Nephron (organoid): ENCODE measurements around the gene ZSCAN10.

Experiments
- H3K27ac Mint-ChIP-seq, 3 experiments: 2 replicates each; pipeline ENCODE4 v1.8.0; 2020; ENCODE audit warnings: mixed read lengths in 3 of 3, mild to moderate bottlenecking in 2 of 3, moderate library complexity in 1 of 3
- H3K27me3 Mint-ChIP-seq: 2 replicates; pipeline ENCODE4 v1.8.0; 2021; ENCODE audit warnings: low read depth, mild to moderate bottlenecking, moderate library complexity, mixed read lengths
- H3K36me3 Mint-ChIP-seq: 2 replicates; pipeline ENCODE4 v1.8.0; 2020; ENCODE audit warnings: low read depth, mixed read lengths
- H3K4me1 Mint-ChIP-seq: 2 replicates; pipeline ENCODE4 v1.8.0; 2020; ENCODE audit warnings: mixed read lengths
- H3K4me3 Mint-ChIP-seq, 3 experiments: 2 replicates each; pipeline ENCODE4 v1.8.0; 2020; ENCODE audit warnings: mild to moderate bottlenecking in 3 of 3, mixed read lengths in 3 of 3, moderate library complexity in 2 of 3
- H3K9me3 Mint-ChIP-seq: 2 replicates; pipeline ENCODE4 v1.8.0; 2020; ENCODE audit warnings: mixed read lengths
- TF ChIP-seq, protein P1 (sequence below), 3 experiments: fragments of 200-600 bp; sonication (generic); IDR thresholded peaks; one replicate each; pipeline ENCODE4 v1.5.0; 2021; ENCODE audit warnings: antibody characterized with exemption in 3 of 3; ENCODE audit not compliant: unreplicated experiment in 3 of 3

Gene ZSCAN10

DNA sequence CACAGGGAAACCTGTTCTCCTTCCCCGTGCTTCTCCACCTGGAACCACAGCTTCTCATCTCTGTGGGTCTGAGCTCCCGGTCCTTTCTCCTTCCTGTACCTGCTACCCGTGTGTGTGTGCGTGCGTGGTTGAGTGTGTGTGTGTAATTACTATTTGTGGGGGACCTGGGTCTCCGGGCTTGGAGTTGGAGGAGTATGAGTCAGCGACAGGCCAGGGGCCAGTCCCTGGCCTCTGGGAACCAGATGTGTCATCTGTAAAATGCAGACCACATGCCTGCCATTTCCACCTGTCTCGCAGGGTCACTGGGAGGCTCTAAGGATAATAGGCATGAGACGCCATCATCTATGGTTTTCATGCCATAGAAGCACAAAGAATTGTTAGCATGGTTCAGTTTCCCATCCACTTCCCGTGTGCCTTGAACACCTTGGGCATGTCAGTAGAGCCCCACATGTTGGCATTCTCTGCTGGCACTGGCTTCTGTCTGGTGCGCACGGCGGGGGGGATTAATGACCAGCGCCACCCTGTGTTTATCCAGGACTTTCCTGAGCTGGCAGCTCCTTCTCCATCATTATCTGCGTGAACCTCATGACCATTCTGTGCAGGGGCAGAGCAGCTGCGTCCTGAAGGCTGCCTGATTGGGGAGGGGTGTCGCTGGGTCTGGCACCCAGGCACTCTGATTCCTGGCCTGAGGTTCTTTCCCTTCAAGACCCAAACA is 14.8 kb upstream of the ZSCAN10 start:
- Mint-ChIP-seq H3K4me3 (peak overlapping the region; percentile 84 to 90 (median 89)), H3K36me3 (peaks cover 10% of the 10 kb centered on the region), H3K9me3 (no peaks in the 10 kb centered on the region), H3K27me3 (no peaks in the 10 kb centered on the region), H3K27ac (peak overlapping the region; percentile 53 to 90 (median 83)), H3K4me1 (peaks cover 22% of the 10 kb centered on the region)
- TF ChIP-seq, protein P1, sequence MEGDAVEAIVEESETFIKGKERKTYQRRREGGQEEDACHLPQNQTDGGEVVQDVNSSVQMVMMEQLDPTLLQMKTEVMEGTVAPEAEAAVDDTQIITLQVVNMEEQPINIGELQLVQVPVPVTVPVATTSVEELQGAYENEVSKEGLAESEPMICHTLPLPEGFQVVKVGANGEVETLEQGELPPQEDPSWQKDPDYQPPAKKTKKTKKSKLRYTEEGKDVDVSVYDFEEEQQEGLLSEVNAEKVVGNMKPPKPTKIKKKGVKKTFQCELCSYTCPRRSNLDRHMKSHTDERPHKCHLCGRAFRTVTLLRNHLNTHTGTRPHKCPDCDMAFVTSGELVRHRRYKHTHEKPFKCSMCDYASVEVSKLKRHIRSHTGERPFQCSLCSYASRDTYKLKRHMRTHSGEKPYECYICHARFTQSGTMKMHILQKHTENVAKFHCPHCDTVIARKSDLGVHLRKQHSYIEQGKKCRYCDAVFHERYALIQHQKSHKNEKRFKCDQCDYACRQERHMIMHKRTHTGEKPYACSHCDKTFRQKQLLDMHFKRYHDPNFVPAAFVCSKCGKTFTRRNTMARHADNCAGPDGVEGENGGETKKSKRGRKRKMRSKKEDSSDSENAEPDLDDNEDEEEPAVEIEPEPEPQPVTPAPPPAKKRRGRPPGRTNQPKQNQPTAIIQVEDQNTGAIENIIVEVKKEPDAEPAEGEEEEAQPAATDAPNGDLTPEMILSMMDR (IDR thresholded peaks at IDR 0.05; ENCODE audit: unreplicated experiment in 3 of 3), result no peak

DNA sequence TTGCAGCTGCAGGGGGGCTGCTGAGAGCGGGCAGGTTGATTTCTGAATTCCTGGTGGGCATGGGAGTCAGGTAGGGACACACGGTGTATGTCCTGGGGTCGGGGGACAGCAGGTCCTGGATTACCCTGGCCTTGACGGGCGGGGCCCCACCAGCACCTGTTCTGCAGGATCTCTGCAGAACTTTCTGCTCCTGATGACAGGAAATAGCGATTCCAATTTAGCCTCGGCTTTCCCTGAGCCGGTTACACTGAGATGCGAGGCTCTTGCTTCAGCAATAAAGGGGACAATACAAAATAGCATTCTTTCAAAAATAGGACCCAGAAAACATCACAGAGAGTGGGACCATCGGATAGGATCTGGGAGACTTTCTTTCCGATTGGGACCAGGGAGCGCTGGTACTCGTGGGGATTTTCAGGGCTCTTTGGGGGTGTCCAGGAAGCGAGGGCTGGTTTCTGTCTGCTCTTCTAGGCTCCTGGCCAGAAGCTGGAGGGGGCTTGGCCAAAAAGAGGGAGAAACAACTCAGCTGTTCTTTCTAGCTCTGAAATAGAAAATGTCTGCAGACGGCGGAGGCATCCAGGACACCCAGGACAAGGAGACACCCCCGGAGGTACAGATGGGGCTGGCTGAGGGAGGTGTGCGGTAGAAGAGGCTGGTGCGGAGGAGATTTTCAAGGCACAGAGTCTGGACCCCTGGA is 13.9 kb upstream of the ZSCAN10 start:
- no peaks in the 10 kb centered on the region for H3K27me3 Mint-ChIP-seq
- no peaks in the 10 kb centered on the region for H3K9me3 Mint-ChIP-seq

DNA sequence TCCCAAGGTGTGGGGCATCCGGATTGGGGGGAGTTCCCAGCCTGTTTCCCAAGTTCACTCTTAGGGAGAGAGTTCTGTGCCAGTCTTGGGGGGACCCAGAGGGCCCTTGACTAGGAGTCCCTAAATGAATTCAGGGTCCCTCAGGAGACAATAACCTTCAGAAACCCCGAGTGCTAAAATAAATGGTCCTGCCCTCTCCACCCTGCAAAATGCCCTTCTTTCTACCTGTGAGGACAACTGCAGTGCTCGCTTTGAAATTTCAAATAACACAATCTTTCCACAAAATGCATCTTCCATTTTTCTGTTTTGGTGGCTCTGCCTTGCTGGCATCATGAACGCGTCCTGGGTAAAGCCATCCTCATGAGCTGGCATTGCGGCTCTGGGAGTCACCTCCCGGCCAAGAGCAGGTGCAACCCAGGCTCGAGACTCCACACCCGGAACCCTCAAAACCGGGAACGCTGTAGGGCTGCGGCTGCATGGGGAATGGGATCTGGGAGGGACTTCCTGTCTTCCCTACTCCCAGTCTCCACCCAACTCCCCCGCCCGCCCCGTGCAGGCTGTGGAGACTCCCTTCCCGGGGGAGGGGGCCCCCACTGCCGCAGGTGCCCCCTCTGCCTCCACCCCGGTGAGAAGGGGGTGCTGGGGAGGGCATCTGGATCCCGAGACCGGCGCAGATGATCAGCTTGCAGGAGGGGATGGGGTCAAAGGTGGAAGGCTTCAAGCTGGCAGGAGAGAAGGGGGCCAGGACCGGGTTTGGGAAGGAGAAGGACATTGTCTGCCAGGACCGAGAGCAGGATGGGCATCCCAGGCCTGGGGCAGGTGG is 13.2 kb upstream of the ZSCAN10 start, which contains the start of gene ZNF205:
Gene ZNF205 (plus strand): TSS at position 529 of the 823 bp plus-strand sequence. CDS start 845 bp downstream, outside the sequence.
- H3K4me1 Mint-ChIP-seq, result peaks cover 25% of the 10 kb centered on the region
- H3K36me3 Mint-ChIP-seq, result peaks cover 10% of the 10 kb centered on the region
- no peaks in the 10 kb centered on the region for H3K27me3 Mint-ChIP-seq
- peak within 1 kb of the TSS; percentile 53 to 90 (median 83) for H3K27ac Mint-ChIP-seq
- TF ChIP-seq, protein P1 (IDR thresholded peaks at IDR 0.05; ENCODE audit: unreplicated experiment in 3 of 3), result no peak
- no peaks in the 10 kb centered on the region for H3K9me3 Mint-ChIP-seq
- H3K4me3 Mint-ChIP-seq, result peak within 1 kb of the TSS; percentile 84 to 90 (median 89)

More for the DNA sequence above, 13.9 kb upstream of the ZSCAN10 start:
- peaks cover 10% of the 10 kb centered on the region for H3K36me3 Mint-ChIP-seq
- TF ChIP-seq, protein P1 (IDR thresholded peaks at IDR 0.05; ENCODE audit: unreplicated experiment in 3 of 3), result no peak
- peak overlapping the region; percentile 53 to 90 (median 83) for H3K27ac Mint-ChIP-seq
- H3K4me1 Mint-ChIP-seq, result peaks cover 22% of the 10 kb centered on the region
- peak overlapping the region; percentile 84 to 90 (median 89) for H3K4me3 Mint-ChIP-seq

DNA sequence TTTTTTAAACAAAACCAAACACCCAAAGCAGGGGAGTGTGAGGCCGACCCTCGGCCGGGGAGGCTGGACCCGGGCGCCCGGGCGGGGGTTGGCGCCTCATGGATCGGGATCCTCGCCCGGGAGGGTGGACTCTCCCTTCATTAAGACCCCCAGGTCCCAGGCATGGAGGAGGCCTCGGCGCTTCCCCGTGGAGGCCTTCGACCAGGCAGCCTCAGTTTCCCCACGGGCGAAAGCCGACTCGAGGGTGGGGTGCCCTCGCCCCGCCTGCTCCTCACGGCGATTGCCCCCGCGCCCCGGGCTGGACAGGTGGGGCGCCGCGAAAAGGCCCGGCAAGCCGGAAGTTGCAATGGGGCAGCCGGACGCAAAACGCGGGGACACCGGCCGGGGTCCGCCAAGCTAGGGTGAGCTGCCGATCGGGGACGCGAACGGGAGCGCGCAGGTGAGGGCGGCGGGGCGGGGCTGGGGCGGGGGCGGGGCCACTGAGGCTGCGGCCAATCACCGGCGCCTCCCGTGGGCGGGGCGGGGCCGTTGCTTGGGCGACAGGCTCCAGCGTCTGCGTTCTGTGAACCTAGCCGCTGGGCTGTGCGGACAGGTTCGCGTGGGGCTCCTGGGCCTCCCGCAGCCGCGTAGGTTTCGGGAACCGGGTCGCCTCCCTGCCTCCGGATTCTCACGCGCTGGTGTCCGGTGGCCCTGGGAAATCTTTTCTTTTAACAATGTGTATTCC is 7.3 kb upstream of the ZSCAN10 start:
- peak overlapping the region; percentile 73 to 89 (median 89) for H3K27ac Mint-ChIP-seq
- TF ChIP-seq, protein P1 (IDR thresholded peaks at IDR 0.05; ENCODE audit: unreplicated experiment in 3 of 3), result no peak
- H3K36me3 Mint-ChIP-seq, result no peaks in the 10 kb centered on the region
- peaks cover 16% of the 10 kb centered on the region for H3K4me1 Mint-ChIP-seq
- H3K27me3 Mint-ChIP-seq, result peaks cover 15% of the 10 kb centered on the region
- peak overlapping the region; percentile 81 to 86 (median 83) for H3K4me3 Mint-ChIP-seq
- no peaks in the 10 kb centered on the region for H3K9me3 Mint-ChIP-seq

DNA sequence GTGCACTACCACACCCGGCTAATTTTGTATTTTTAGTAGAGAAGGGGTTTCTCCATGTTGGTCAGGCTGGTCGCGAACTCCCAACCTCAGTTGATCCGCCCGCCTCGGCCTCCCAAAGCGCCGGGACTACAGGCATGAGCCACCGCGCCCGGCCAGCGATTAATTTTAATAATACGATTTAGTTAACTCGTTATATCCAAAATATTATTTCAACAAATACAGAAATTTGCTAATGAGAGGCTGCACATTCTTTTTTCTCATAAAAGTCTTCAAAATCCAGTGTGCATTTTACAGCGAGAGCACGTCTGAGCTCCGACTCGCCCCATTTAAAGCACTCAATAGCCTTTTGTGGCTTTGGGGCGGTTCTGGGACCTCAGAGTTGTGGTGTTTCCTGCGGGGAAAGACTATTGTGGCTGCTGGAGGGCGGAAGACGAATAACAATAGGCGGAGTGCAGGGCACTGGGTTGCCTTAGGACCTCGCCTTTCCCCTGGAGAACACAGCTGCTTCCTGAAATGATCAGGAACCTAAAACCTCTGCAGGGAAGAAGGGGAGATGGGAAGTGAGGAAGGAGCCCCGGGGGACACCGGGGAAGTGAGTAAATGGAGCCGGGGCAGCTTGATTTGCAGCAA is 2.9 kb upstream of the ZSCAN10 start:
- TF ChIP-seq, protein P1 (IDR thresholded peaks at IDR 0.05; ENCODE audit: unreplicated experiment in 3 of 3), result no peak
- no peaks in the 10 kb centered on the region for H3K36me3 Mint-ChIP-seq
- H3K27ac Mint-ChIP-seq, result peak overlapping the region in 2 of 3 experiments; percentile 57 to 70
- H3K9me3 Mint-ChIP-seq, result no peaks in the 10 kb centered on the region
- H3K4me1 Mint-ChIP-seq, result peaks cover 29% of the 10 kb centered on the region
- H3K27me3 Mint-ChIP-seq, result peaks cover 44% of the 10 kb centered on the region
- peak overlapping the region in 2 of 3 experiments; percentile 12 to 42 for H3K4me3 Mint-ChIP-seq
